Ascending aorta (tissue), 2 donors: ENCODE measurements around the gene NDUFA8. TPM values are rescaled to one million over a fixed set of nuclear protein-coding genes. Genes with fewer than 3 reads are reported as not detected.

ENCODE experiments used
- DNase-seq, 2 donors: peaks; one replicate each; pipeline ENCODE4 v3.0.0-alpha.2; 2019; ENCODE audit warnings: low spot score in 2 of 2
- H3K27ac ChIP-seq, 2 donors: fragments of 200-600 bp; sonication (generic); one replicate each; pipeline ENCODE4 v1.5.1; 2016 to 2017; ENCODE audit warnings: mild to moderate bottlenecking in 1 of 2
- H3K27me3 ChIP-seq: fragments of 200-600 bp; sonication (generic); one replicate; pipeline ENCODE4 v1.5.1; 2017
- H3K36me3 ChIP-seq, 2 donors: fragments of 200-600 bp; sonication (generic); one replicate each; pipeline ENCODE4 v1.5.1; 2016
- H3K4me1 ChIP-seq, 2 donors: fragments of 200-600 bp; sonication (generic); one replicate each; pipeline ENCODE4 v1.5.1; 2016 to 2017; ENCODE audit warnings: mild to moderate bottlenecking in 1 of 2
- H3K4me3 ChIP-seq, 2 donors: fragments of 200-600 bp; sonication (generic); one replicate each; pipeline ENCODE4 v1.5.1; 2016 to 2017; ENCODE audit warnings: mild to moderate bottlenecking in 1 of 2
- H3K9me3 ChIP-seq, 2 donors: fragments of 200-600 bp; sonication (generic); one replicate each; pipeline ENCODE4 v1.5.1; 2016
- CTCF ChIP-seq, 3 experiments: fragments of 200-600 bp in 2 of 3; fragments of 450-650 bp in 1 of 3; sonication (generic) in 2 of 3; IDR thresholded peaks; one replicate each; pipeline ENCODE4 v1.5.1; 2016 to 2019; ENCODE audit warnings: antibody characterized with exemption in 3 of 3, mild to moderate bottlenecking in 1 of 3, moderate library complexity in 1 of 3
- intact Hi-C: fragments of 100-400 bp; cut with DNase I; formaldehyde crosslinking; loops from one replicate; pipeline ENCODE4 v1.15.1; 2023
- total RNA-seq: library from RNA; depleted of rRNA; stranded (reverse); fragments of >200 nt; gene quantifications from one replicate; pipeline ENCODE4 v1.1.0, GENCODE V29; 2016

The NDUFA8 gene
- total RNA-seq, 1 donor from 2014 or later = 21.4 TPM

DNA sequence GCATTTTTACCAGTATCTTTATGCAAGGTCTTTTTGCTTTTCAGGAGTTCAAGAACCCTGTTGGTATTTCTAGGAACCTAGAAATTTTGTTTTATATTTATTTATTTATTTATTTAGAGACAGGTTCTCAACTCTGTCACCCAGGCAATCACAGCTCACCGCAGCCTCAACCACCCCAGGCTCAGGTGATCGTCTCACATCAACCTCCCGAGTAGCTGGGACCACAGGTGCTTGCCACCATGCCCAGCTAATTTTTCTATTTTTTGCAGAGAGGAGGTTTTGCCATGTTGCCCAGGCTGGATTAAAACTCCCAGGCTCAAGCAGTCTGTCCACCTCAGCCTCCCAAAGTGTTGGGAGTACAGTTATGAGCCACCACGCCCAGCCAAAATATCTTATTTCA is 36.3 kb upstream of the NDUFA8 start:
- no peaks in the 10 kb centered on the region for H3K27me3 ChIP-seq
- TF ChIP-seq CTCF (IDR thresholded peaks at IDR 0.05) = no peak
- H3K4me1 ChIP-seq = no peaks in the 10 kb centered on the region
- DNase-seq = no peak
- no peaks in the 10 kb centered on the region for H3K9me3 ChIP-seq
- intact Hi-C loops = no loop called here
- H3K36me3 ChIP-seq = no peaks in the 10 kb centered on the region
- H3K27ac ChIP-seq = no peak overlapping the region
- H3K4me3 ChIP-seq = no peak overlapping the region

- no peaks in the 10 kb centered on the region for H3K27me3 ChIP-seq
- H3K36me3 ChIP-seq = no peaks in the 10 kb centered on the region
- H3K4me1 ChIP-seq = no peaks in the 10 kb centered on the region
- no peak for DNase-seq
- H3K9me3 ChIP-seq = no peaks in the 10 kb centered on the region
- TF ChIP-seq CTCF (IDR thresholded peaks at IDR 0.05) = no peak
- no peak overlapping the region for H3K27ac ChIP-seq
- intact Hi-C loops = no loop called here
- H3K4me3 ChIP-seq = no peak overlapping the region
Observed at GRCh38 chr9:122193651-122194050, 34.1 kb upstream of the NDUFA8 start.

- H3K9me3 ChIP-seq = no peaks in the 10 kb centered on the region
- intact Hi-C loops = no loop called here
Observed at GRCh38 chr9:122192914-122193525, 33.4 kb upstream of the NDUFA8 start.

GRCh38 chr9:122192261-122192875 is 32.8 kb upstream of the NDUFA8 start:
- no peaks in the 10 kb centered on the region for H3K9me3 ChIP-seq
- no peaks in the 10 kb centered on the region for H3K27me3 ChIP-seq
- no peaks in the 10 kb centered on the region for H3K4me1 ChIP-seq
- H3K36me3 ChIP-seq = no peaks in the 10 kb centered on the region
- no peak overlapping the region for H3K4me3 ChIP-seq
- TF ChIP-seq CTCF (IDR thresholded peaks at IDR 0.05) = no peak
- DNase-seq = no peak
- intact Hi-C loops = no loop called here
- H3K27ac ChIP-seq = no peak overlapping the region

More at GRCh38 chr9:122192914-122193525, 33.4 kb upstream of the NDUFA8 start:
- Histone ChIP-seq H3K27me3 (no peaks in the 10 kb centered on the region), H3K4me1 (no peaks in the 10 kb centered on the region), H3K4me3 (no peak overlapping the region), H3K27ac (no peak overlapping the region), H3K36me3 (no peaks in the 10 kb centered on the region)
- no peak for TF ChIP-seq CTCF (IDR thresholded peaks at IDR 0.05)
- no peak for DNase-seq

- no peak overlapping the region for H3K4me3 ChIP-seq
Observed at GRCh38 chr9:122191584-122191983, 32.0 kb upstream of the NDUFA8 start.

More at GRCh38 chr9:122191584-122191983, 32.0 kb upstream of the NDUFA8 start:
- TF ChIP-seq CTCF (IDR thresholded peaks at IDR 0.05) = no peak
- Histone ChIP-seq H3K36me3 (no peaks in the 10 kb centered on the region), H3K27ac (no peak overlapping the region), H3K27me3 (no peaks in the 10 kb centered on the region), H3K9me3 (no peaks in the 10 kb centered on the region), H3K4me1 (no peaks in the 10 kb centered on the region)
- DNase-seq = no peak
- intact Hi-C loops = no loop called here
